ENCODE results near the gene ADD2. TPM values are rescaled to one million over a fixed set of nuclear protein-coding genes. Genes with fewer than 3 reads are reported as not detected.

Gene ADD2
- total and polyA plus RNA-seq, 4 donors: 0.08 to 156 (median 0.16) TPM; not detected in 1

DNA sequence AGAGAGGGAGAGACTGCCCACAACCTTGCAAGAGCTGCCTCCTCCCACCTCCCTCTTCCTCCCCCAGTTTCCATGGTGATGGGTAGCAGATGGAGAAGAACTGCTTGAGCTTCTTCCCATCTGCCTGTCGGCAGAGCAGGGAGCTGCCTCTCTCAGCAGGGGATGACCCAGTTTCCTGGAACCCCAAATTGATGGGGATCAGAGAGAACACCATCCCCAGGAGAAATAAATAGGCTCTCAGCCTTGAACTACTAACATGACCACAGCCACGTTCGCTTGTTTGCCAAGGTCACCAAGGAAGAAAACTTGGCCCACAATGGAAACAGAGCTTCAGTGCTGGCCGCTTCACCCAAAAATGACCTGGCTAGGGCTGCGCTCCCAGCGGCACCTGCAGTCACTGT lies 82.2 kb downstream of the ADD2 start:
- 62% methylated on average over 6 of the region's 6 CpGs for WGBS
- no peak overlapping the region for H3K9ac ChIP-seq (ENCODE audit: low read depth in 1 of 2, low read length in 2 of 2)
- TF ChIP-seq NR2F2 (IDR thresholded peaks at IDR 0.05): no peak
- TF ChIP-seq, protein P1, sequence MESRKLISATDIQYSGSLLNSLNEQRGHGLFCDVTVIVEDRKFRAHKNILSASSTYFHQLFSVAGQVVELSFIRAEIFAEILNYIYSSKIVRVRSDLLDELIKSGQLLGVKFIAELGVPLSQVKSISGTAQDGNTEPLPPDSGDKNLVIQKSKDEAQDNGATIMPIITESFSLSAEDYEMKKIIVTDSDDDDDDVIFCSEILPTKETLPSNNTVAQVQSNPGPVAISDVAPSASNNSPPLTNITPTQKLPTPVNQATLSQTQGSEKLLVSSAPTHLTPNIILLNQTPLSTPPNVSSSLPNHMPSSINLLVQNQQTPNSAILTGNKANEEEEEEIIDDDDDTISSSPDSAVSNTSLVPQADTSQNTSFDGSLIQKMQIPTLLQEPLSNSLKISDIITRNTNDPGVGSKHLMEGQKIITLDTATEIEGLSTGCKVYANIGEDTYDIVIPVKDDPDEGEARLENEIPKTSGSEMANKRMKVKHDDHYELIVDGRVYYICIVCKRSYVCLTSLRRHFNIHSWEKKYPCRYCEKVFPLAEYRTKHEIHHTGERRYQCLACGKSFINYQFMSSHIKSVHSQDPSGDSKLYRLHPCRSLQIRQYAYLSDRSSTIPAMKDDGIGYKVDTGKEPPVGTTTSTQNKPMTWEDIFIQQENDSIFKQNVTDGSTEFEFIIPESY (IDR thresholded peaks at IDR 0.05): no peak
- H3K36me3 ChIP-seq (ENCODE audit: control insufficient read depth in 4 of 4, insufficient read depth in 3 of 4, low read depth in 1 of 4, low read length in 3 of 4): no peaks in the 10 kb centered on the region
- peaks cover 0 to 2% (median 0%) of the 10 kb centered on the region in 4 donors for H3K27me3 ChIP-seq (ENCODE audit: control insufficient read depth in 4 of 4, insufficient read depth in 4 of 4, low read length in 3 of 4)
- H3K4me1 ChIP-seq (ENCODE audit: control insufficient read depth in 4 of 4, insufficient read depth in 4 of 4, low read length in 3 of 4): no peaks in the 10 kb centered on the region
- no peak overlapping the region for H3K27ac ChIP-seq (ENCODE audit: low read depth in 1 of 2, low read length in 2 of 2)
- H3K9me3 ChIP-seq (ENCODE audit: control insufficient read depth in 4 of 4, low read length in 3 of 4): no peaks in the 10 kb centered on the region
- H3K4me3 ChIP-seq (ENCODE audit: low read depth in 1 of 3, low read length in 3 of 3): no peak overlapping the region
- no peak for DNase-seq (ENCODE audit: low spot score)

DNA sequence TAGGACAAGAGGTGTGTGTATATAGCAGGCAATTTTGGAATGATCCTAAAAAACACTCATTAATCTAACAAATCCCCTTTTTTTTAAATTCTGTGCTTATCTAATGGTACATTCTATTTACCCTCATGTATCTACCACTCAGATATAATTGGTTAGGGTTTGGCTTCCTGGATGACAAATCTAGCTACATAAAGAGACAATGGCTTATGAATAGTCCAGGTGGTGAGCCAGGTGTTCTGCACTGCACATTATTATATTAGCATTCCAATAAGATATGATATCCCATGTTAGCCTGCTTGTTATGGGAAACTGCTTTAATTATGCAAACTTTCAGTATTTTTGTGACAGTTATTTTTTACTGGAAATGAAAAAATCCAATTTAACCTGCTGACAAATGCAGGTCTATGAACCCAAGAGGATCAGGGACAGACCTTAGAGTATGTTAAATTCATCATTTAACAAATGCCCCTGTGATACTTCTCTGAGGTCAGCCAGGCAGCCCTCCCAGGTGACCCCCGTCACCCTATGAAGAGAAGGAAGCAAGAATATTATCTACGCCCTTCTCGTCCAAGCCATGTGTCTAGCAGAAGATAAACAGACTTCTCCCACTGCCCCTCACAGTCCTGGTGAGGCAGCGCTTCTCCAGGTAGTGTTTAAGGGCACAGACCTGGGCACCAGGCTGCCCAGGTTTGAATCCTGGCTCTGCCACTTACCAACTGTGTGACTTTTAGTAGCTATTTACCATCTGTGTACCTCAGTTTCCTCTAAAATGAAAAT lies 83.0 kb downstream of the ADD2 start:
- no peak for DNase-seq (ENCODE audit: low spot score)
- peaks cover 0 to 2% (median 0%) of the 10 kb centered on the region in 4 donors for H3K27me3 ChIP-seq (ENCODE audit: control insufficient read depth in 4 of 4, insufficient read depth in 4 of 4, low read length in 3 of 4)
- no peak overlapping the region for H3K9ac ChIP-seq (ENCODE audit: low read depth in 1 of 2, low read length in 2 of 2)
- H3K27ac ChIP-seq (ENCODE audit: low read depth in 1 of 2, low read length in 2 of 2): no peak overlapping the region
- H3K36me3 ChIP-seq (ENCODE audit: control insufficient read depth in 4 of 4, insufficient read depth in 3 of 4, low read depth in 1 of 4, low read length in 3 of 4): no peaks in the 10 kb centered on the region
- no peak overlapping the region for H3K4me3 ChIP-seq (ENCODE audit: low read depth in 1 of 3, low read length in 3 of 3)
- H3K9me3 ChIP-seq (ENCODE audit: control insufficient read depth in 4 of 4, low read length in 3 of 4): no peaks in the 10 kb centered on the region
- WGBS: 80% methylated on average over 4 of the region's 4 CpGs
- H3K4me1 ChIP-seq (ENCODE audit: control insufficient read depth in 4 of 4, insufficient read depth in 4 of 4, low read length in 3 of 4): no peaks in the 10 kb centered on the region
- TF ChIP-seq RXRA (IDR thresholded peaks at IDR 0.05): no peak
- TF ChIP-seq, protein P1 (IDR thresholded peaks at IDR 0.05): no peak
- no peak for TF ChIP-seq SP1 (IDR thresholded peaks at IDR 0.05)
- TF ChIP-seq, protein P2, sequence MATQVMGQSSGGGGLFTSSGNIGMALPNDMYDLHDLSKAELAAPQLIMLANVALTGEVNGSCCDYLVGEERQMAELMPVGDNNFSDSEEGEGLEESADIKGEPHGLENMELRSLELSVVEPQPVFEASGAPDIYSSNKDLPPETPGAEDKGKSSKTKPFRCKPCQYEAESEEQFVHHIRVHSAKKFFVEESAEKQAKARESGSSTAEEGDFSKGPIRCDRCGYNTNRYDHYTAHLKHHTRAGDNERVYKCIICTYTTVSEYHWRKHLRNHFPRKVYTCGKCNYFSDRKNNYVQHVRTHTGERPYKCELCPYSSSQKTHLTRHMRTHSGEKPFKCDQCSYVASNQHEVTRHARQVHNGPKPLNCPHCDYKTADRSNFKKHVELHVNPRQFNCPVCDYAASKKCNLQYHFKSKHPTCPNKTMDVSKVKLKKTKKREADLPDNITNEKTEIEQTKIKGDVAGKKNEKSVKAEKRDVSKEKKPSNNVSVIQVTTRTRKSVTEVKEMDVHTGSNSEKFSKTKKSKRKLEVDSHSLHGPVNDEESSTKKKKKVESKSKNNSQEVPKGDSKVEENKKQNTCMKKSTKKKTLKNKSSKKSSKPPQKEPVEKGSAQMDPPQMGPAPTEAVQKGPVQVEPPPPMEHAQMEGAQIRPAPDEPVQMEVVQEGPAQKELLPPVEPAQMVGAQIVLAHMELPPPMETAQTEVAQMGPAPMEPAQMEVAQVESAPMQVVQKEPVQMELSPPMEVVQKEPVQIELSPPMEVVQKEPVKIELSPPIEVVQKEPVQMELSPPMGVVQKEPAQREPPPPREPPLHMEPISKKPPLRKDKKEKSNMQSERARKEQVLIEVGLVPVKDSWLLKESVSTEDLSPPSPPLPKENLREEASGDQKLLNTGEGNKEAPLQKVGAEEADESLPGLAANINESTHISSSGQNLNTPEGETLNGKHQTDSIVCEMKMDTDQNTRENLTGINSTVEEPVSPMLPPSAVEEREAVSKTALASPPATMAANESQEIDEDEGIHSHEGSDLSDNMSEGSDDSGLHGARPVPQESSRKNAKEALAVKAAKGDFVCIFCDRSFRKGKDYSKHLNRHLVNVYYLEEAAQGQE (IDR thresholded peaks at IDR 0.05): no peak
- TF ChIP-seq EGR1 (IDR thresholded peaks at IDR 0.05; ENCODE audit: low read depth in 2 of 2): no peak
- TF ChIP-seq, protein P3, sequence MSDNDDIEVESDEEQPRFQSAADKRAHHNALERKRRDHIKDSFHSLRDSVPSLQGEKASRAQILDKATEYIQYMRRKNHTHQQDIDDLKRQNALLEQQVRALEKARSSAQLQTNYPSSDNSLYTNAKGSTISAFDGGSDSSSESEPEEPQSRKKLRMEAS (IDR thresholded peaks at IDR 0.05): no peak
- no peak for TF ChIP-seq YY1 (IDR thresholded peaks at IDR 0.05)
- no peak for TF ChIP-seq TAF1 (conservative IDR thresholded peaks at IDR 0.05)
- TF ChIP-seq, protein P4, sequence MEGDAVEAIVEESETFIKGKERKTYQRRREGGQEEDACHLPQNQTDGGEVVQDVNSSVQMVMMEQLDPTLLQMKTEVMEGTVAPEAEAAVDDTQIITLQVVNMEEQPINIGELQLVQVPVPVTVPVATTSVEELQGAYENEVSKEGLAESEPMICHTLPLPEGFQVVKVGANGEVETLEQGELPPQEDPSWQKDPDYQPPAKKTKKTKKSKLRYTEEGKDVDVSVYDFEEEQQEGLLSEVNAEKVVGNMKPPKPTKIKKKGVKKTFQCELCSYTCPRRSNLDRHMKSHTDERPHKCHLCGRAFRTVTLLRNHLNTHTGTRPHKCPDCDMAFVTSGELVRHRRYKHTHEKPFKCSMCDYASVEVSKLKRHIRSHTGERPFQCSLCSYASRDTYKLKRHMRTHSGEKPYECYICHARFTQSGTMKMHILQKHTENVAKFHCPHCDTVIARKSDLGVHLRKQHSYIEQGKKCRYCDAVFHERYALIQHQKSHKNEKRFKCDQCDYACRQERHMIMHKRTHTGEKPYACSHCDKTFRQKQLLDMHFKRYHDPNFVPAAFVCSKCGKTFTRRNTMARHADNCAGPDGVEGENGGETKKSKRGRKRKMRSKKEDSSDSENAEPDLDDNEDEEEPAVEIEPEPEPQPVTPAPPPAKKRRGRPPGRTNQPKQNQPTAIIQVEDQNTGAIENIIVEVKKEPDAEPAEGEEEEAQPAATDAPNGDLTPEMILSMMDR (IDR thresholded peaks at IDR 0.05; ENCODE audit: low read depth, low read length, missing input control): no peak
- no peak for TF ChIP-seq RAD21 (IDR thresholded peaks at IDR 0.05)
- no peak for TF ChIP-seq HNF4G (IDR thresholded peaks at IDR 0.05)
- no peak for TF ChIP-seq JUND (IDR thresholded peaks at IDR 0.05)
- no peak for TF ChIP-seq FOXA2 (IDR thresholded peaks at IDR 0.05)
- no peak for TF ChIP-seq HNF4A (conservative IDR thresholded peaks at IDR 0.05)
- TF ChIP-seq GABPA (IDR thresholded peaks at IDR 0.05 in 1 of 2, conservative IDR thresholded peaks at IDR 0.05 in 1 of 2): no peak
- TF ChIP-seq NR2F2 (IDR thresholded peaks at IDR 0.05): no peak
- TF ChIP-seq FOXA1 (IDR thresholded peaks at IDR 0.05): no peak
- TF ChIP-seq, protein P5, sequence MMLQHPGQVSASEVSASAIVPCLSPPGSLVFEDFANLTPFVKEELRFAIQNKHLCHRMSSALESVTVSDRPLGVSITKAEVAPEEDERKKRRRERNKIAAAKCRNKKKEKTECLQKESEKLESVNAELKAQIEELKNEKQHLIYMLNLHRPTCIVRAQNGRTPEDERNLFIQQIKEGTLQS (IDR thresholded peaks at IDR 0.05): no peak

Measured in liver (tissue), 9 donors.